Activated CD8-positive, alpha-beta memory T cell treated with anti-CD3 and anti-CD28 coated beads, Interleukin-2, amount 50 U/mL, for 24 hours (primary cell): ENCODE data around the gene TNS3.
"Not testable (repeated sequence)": the region's sequence is repeated elsewhere in the genome, so short reads cannot be mapped to it uniquely, and the experiment has no call there.

Source experiments
- DNase-seq: peaks from one replicate; pipeline ENCODE4 v3.0.0-alpha.2; 2020; ENCODE audit errors: extremely low read depth

The TNS3 gene

DNA sequence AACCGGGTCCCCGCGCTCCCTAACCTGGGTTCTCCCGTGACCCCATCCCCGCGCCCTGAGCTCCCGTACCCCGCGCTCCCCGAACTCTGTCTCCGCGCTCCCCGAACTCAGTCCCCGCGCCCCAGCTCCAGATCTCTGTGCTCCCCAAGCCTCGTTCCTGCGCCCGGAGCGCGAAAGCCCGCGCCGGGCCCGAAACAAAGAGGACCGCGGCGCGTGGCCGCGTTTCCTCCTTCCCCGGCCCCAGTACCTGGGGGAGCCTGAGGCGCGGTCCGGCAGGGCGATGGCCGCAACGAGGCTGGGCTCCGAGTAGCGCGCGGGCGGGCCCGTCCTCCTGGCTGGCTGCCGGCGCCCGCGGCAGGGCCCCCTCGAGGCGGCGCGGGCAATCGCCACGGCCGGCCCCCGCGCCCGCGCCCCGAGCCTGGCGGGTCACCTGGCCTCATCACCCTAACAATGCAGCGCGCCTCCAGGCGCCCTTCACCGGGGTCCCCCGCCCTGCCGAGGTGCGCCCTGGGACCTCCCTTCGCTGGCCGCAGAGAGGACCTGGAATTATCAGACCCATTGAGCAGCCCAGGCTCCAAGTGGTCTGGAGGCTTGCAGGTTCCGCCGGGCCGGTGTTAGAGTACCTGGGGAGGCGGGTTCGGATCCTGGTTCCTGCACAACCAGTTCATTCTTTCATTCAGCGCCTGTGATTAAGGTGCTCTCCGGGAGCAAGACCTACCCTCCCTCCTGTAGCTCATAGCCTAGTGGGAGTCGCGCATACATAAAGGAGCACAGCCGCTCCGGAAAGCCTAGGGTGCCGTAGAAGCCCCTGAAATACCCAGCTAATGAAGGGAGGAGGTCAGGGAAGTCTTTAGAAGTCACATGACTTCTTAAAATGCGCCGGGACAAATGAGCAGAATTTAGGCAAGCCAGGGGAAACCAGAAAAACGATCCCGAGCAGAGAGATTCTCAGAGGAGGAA is at the start of gene TNS3:
Gene TNS3 (minus strand): TSS at position 308 of the 960 bp plus-strand sequence. CDS start 142,475 bp downstream, outside the sequence.
- no peak for DNase-seq

- no peak for DNase-seq
These were observed 49.8 kb upstream of the TNS3 start for GRCh38 chr7:47631711-47632110.

GRCh38 chr7:47627580-47628283 is 45.8 kb upstream of the TNS3 start:
- DNase-seq = no peak

DNA sequence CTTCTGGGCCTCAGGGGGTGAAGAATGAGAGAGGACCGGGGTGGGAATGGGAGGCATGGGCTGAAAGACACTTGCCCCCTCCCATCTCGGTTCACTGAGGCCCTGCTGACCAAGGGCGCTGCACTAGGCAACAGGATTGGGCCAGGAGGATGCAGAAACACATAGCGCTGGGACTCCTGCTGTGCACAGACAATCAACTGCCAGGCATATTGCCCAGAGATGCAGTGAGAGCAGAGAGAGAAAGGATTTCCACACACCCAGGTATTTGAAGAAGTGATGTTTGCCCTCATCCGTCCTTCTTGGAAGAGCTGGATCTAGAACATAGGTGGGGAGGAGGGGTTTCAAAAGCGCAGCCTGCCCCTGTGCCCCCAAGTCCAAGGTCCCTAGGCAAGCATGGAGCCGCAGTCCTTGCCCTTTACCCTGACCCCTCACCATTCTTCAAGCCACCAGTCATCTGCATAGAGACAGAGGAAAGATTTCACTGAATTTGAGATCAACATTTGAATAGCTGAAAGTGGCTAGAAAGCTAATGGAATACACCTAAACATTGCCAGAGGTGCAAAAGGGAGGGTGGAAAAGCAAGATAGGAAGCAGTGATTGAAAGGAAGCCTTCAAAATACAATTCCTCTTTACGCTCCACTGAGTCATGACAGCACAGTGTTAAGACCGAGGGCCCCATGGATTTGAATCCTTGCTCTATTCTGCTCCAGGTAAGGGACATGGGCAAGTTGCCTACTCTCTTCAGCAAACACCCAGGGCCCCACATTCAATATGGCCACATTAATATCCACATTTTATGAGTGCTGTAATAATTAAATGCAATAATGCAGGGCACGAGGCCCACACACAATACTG is 44.2 kb upstream of the TNS3 start:
- DNase-seq = no peak

GRCh38 chr7:47624689-47625088 is 42.8 kb upstream of the TNS3 start:
- no peak for DNase-seq

GRCh38 chr7:47622946-47623640 is 41.2 kb upstream of the TNS3 start:
- DNase-seq = no peak

DNA sequence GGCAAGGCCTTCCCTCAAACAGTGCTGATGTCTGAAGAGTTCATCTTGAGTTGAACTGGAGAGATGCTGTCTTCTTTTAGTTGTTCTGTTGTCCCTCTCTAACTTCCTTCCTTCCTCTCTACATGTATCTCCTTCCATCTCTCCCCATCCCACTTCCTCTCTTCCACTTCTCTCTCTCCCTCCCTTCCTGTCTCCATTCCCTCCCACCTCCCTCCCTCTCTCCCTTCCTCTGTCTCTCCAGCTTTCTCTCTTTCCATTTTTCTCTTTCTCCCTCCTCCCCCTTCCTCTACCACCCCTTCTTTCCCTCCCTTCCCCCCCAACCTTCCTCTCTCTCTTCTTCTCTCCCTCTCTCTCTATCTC is 40.7 kb upstream of the TNS3 start:
- DNase-seq = no peak

DNA sequence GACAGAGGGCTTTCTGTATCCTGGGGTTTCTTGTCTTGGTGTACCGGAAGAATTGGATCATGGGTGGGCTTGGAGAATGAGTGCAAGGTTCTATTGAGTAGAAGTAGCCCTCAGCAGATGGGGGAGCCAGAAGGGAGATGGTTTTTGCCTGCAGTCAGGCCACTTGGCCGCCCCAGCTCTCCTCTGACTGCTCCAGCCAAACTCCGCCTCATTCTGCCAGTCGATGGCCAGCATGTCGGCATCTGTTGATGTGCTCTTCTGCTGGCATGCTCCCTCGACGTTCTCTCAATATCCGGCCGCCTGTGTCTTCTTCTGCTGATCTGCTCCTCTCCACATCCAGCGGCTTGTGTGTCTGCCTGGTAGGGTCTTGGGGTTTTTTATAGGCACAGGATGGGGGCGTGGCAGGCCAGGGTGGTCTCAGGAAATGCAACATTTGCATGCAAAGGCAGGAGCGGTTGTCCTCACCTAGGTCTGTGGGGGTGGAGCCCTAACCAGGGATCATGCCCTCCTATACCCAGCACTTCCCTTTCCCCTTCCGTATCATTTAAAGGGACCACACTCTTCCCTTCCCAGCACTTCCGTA is 40.2 kb upstream of the TNS3 start:
- no peak for DNase-seq

GRCh38 chr7:47621347-47621746 is 39.4 kb upstream of the TNS3 start:
- no peak for DNase-seq

DNA sequence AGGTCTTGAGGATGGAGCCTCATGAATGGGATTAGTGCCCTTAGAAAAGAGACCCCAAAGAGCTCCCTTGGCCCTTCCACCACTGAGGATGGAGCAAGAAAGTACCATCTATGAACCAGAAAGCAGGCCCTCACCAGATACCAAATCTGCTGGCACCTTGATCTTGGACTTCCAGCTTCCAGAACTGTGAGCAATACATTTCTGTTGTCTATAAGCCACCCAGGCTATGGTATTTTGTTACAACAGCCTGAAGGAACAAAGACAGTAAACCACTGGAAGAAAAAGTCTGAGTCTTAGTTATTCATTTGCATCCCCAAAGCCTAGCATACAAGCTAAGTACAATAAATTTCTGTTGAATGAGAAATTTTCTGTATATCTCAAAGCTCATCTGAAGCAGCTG is 37.9 kb upstream of the TNS3 start:
- no peak for DNase-seq

- no peak for DNase-seq
These were observed 35.2 kb upstream of the TNS3 start for GRCh38 chr7:47617131-47617530.

- no peak for DNase-seq
These were observed 32.5 kb upstream of the TNS3 start for GRCh38 chr7:47614450-47614849.

- no peak for DNase-seq
These were observed 29.2 kb upstream of the TNS3 start for GRCh38 chr7:47611045-47611511.

GRCh38 chr7:47610506-47611044 is 28.7 kb upstream of the TNS3 start:
- DNase-seq = no peak

DNA sequence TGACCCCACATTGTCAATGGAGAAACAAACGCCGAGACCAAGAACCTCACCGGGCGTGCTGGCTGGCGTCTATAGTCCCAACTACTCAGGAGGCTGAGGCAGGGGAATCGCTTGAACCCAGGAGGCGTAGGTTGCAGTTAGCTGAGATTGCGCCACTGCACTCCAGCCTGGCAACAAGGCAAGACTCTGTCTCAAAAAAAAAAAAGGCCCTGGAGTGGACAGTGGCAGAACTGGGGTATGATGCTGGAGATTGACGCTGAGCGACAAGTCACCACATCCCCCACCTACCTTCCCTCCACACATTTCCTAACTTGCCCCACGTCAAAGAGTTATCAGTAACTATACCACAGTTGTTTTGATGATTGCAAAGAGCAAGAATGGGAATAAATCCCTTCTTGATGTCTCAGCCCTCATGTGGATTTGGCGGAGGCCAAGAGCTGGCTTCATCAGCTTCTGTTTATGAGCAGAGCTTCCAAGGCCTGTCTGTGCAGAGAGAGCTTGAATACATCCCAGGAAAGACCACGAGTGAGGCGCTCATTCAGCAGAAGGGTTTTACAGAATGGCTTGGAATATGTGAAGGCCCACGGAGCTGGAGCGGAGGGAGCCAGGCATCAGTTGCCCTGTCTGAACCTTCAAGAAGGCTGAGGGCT is 28.0 kb upstream of the TNS3 start:
- no peak for DNase-seq

GRCh38 chr7:47606593-47607046 is 24.7 kb upstream of the TNS3 start:
- not testable (repeated sequence) for DNase-seq

DNA sequence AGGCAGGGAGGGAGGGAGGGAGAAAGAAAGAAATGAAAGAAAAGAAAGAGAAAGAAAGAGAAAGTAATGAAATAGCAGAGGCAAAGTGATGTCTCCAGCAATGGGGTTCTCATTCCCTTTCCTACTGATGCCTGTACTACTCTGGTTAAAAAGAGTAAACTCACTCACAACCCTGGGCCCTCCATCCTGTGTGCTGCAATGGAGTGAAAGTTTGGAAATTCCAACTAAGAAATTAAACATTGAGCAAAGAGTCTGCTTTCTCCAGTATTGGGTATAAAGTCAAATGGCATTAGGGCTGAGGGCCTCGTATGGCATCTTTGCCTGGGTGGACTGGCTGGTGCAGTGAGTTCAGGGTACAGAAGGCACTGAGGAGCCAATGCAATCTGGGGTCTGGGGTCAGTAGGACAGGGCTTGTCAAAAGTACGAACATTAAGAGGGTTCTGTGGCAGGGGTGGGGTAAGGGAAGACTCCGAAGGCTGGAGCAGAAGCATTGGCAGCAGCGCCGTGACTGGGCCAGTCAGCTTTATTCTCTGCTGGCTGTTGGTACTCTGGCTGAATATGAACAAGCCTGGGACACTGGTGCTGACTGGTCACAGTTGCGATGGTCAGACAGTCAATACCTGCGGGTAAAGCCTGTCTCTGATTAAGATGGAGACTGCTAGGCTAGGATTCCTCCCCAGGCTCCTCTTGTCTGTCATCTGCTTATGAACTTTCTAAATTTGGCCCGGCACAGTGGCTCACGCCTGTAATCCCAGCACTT is 24.1 kb upstream of the TNS3 start:
- no peak for DNase-seq

DNA sequence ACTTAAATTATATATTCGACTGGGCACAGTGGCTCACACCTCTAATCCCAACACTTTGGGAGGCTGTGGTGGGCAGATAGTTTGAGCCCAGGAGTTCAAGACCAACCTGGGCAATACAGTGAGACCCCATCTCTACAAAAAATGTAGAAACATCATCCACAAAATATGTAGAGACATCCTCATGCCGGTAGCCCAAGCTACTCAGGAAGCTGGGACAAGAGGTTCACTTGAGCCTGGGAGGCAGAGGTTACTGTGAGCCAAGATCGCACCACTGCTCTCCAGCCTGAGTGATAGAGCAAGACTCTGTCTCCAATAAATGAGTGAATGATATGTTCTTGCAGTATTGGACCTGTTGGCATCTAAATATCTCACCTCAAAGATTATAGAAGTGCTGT is 22.6 kb upstream of the TNS3 start:
- DNase-seq = no peak

- DNase-seq = not testable (repeated sequence)
These were observed 21.8 kb upstream of the TNS3 start for GRCh38 chr7:47603514-47604255.
